Stimulated activated CD8-positive, alpha-beta memory T cell treated with anti-CD3 and anti-CD28 coated beads, Interleukin-2, amount 100 ng/mL, for 1 hour (primary cell): ENCODE measurements around the gene PHLDA2.

ENCODE experiments used
- DNase-seq, 2 donors: peaks; one replicate each; pipeline ENCODE4 v3.0.0-alpha.2; 2020; ENCODE audit warnings: low read depth in 2 of 2

The PHLDA2 gene, protein sequence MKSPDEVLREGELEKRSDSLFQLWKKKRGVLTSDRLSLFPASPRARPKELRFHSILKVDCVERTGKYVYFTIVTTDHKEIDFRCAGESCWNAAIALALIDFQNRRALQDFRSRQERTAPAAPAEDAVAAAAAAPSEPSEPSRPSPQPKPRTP

DNA sequence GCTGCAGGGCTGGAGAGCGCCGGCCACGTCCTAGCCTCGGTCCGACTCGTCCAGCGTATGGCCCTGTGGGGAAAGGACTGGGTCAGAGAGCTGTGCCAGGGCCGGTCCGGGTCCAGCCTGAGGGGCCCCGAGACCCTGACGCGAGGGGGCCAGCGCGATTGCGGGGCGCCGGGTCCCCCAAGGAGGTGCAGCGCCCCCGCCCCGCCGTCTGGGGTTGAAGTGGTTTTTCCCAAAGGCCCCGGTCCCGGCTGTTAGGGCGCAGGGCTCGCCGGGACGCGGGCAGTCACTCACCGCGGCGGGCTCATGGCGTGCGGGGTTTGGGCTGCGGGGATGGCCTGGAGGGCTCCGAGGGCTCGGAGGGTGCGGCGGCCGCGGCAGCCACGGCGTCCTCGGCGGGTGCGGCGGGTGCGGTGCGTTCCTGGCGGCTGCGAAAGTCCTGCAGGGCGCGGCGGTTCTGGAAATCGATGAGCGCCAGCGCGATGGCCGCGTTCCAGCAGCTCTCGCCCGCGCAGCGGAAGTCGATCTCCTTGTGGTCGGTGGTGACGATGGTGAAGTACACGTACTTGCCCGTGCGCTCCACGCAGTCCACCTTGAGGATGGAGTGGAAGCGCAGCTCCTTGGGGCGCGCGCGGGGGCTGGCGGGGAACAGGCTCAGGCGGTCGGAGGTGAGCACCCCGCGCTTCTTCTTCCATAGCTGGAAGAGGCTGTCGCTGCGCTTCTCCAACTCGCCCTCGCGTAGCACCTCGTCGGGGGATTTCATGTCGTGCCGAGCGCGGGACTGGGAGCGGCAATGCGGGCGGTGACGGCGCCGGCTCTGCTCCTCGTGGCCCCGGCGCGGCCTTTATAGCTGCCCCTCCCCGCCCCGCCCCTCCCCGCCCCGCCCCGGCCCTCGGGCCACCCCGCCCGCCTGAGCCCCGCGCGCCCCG lies at the start of gene PHLDA2:
PHLDA2 (minus strand) TSS at position 816 of the 926 bp plus-strand sequence; CDS start at position 760, 56 bp downstream.
- DNase-seq, result no peak

GRCh38 chr11:2977113-2977512 lies 47.9 kb upstream of the PHLDA2 start:
- DNase-seq, result no peak

GRCh38 chr11:2976294-2977063 lies 47.3 kb upstream of the PHLDA2 start:
- no peak for DNase-seq

GRCh38 chr11:2975594-2975993 lies 46.4 kb upstream of the PHLDA2 start:
- no peak for DNase-seq

- DNase-seq, result no peak
Observed at GRCh38 chr11:2974272-2974671, 45.1 kb upstream of the PHLDA2 start.

- no peak for DNase-seq
Observed at GRCh38 chr11:2968341-2968900, 39.2 kb upstream of the PHLDA2 start.

DNA sequence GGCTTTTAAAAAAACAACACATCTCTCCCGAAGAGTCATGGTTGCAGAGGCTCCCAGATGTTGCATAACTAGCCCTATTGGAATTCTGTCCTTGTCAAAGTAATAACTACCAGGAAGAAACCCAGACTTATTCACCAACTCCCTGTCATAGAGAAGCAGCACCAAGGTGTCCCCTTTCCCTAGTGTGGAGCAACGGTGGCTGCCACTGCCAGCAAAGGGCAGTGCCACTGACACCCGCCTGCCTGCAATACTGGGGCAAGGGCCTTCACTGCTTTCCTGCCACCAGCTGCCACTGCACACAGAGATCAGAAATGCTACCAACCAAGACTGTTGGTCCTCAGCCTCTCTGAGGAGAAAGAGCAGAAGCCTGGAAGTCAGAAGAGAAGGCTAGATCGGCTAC lies 35.6 kb upstream of the PHLDA2 start:
- DNase-seq, result no peak

GRCh38 chr11:2963761-2964160 lies 34.5 kb upstream of the PHLDA2 start:
- DNase-seq, result no peak

- DNase-seq, result no peak
Observed at GRCh38 chr11:2963112-2963754, 34.0 kb upstream of the PHLDA2 start.

- no peak for DNase-seq
Observed at GRCh38 chr11:2961080-2961479, 31.9 kb upstream of the PHLDA2 start.

- no peak for DNase-seq
Observed at GRCh38 chr11:2960139-2960538, 30.9 kb upstream of the PHLDA2 start.

- no peak for DNase-seq
Observed at GRCh38 chr11:2958251-2958650, 29.0 kb upstream of the PHLDA2 start.

- DNase-seq, result no peak
Observed at GRCh38 chr11:2955906-2956476, 26.8 kb upstream of the PHLDA2 start.

GRCh38 chr11:2954263-2954662 lies 25.0 kb upstream of the PHLDA2 start:
- no peak for DNase-seq

DNA sequence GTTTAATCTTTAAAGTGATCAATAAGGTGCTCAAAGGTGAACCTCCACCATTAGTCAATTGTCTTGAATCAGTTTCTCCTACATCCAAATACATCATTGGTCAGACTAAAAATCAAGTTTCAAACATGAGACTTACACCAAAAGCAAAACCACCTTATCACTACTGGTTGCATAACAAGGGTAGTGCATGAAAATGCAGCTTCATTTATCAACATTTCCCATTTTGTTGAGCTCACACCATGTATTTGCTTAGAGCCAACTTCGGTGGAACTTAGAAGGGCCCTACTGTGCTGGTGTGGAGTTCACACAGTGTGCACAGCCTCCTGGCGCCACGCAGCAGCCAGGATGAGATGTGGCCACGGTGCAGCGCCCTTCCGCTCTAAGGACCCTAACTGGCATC lies 23.1 kb upstream of the PHLDA2 start:
- DNase-seq, result no peak

DNA sequence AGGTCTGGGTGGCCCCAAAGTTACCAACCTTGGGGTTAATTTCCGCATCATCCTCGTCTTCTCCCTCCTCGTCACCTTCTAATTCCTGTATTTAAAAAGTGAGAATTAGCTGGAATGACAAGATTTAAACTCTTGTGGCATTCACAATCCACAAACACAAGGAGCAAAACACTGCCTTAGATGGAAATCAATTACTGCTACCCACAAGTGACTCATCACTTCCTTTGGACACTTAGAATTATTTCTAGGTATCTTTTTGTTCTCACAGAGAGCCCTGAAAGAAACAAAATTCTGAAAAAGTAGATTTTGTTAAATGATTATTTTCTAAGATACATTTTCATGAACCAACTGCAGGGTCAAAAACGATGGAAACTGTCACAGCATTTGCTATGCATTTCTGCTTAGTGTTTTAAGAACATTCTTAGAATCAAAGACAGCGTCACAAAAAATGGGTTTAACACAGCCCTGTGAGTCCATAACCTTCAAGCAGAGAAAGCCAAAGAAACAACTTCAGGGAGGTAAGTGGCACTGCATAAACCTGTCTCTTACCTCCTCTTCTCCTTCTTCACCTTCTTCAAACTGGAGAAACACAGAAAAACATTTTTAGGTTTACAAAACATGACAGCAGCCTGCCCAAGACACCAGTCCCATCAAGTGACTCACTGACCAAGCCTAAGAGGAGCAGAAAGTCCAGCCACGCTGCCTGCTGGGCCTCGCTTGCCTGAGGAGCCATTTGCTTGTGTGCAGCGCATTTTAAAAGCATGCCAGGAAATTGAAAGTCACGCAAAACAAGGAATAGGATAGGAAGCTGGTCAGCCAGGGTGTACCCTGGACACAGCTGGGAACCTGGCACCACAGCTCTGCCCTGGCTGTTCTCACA lies 22.3 kb upstream of the PHLDA2 start:
- DNase-seq, result no peak

GRCh38 chr11:2950825-2951224 lies 21.6 kb upstream of the PHLDA2 start:
- DNase-seq, result no peak

DNA sequence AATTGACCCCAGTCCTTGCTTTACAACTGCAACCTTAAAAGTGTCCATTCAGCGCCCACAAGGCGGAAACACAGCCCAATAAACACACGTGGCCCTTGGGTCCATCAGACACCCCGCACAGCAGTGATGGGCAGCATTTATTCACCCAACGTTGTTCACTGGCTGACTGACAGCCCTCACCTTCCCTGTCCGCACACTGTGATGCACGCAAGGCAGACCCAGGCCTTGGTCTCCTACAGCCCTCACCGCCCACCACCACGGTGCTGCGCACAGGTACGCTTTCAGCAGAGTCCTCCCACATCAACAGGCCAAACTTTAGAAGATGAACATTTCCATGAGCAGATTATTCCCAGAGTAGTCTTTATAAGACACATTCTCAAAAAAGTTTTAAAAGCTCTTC lies 20.7 kb upstream of the PHLDA2 start:
- DNase-seq, result no peak

- DNase-seq, result no peak
Observed at GRCh38 chr11:2947744-2948143, 18.5 kb upstream of the PHLDA2 start.

GRCh38 chr11:2945757-2946287 lies 16.6 kb upstream of the PHLDA2 start:
- no peak for DNase-seq
